Esophagus squamous epithelium (tissue), 4 donors: ENCODE data around the gene PTPRM.

Experiments used
- CTCF ChIP-seq, 6 experiments: fragments of 450-650 bp in 4 of 6; fragments of 200-600 bp in 2 of 6; sonication (generic) in 2 of 6; IDR thresholded peaks; one replicate each; pipeline ENCODE4 v1.5.1; 2016 to 2019; ENCODE audit warnings: antibody characterized with exemption in 6 of 6, mild to moderate bottlenecking in 4 of 6, moderate library complexity in 4 of 6
- POLR2A ChIP-seq, 4 donors: fragments of 450-650 bp; IDR thresholded peaks; one replicate each; pipeline ENCODE4 v1.6.1; 2017; ENCODE audit warnings: antibody characterized with exemption in 4 of 4, mild to moderate bottlenecking in 4 of 4, moderate library complexity in 3 of 4

- TF ChIP-seq CTCF (IDR thresholded peaks at IDR 0.05) (no peak), POLR2A (IDR thresholded peaks at IDR 0.05) (no peak)
Observed at GRCh38 chr18:7686278-7686677, 119.2 kb downstream of the PTPRM start.
